Measurements from ENCODE around the gene SLC30A3.

SLC30A3 gene

DNA sequence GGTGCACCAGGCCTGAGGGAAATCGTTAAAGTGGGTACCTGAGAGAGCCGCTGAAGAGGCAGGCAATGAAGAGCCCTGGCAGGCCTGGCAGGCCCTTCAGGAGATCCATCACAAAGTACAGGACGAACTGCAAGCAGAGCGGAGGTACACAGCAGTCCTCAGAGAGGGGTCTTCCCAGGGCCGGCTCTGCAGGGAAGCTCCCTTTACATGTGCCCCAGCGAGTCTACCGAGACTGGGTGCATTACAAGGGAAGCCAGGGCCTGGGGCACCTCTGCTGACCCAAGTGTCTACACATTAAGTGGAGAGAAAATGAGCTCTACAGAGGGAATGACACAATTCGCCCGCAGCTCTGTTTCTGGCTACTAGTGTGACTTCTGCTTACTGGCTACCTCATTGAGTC, 59.1 kb downstream of the SLC30A3 start:
- H2AFZ ChIP-seq (ENCODE audit: low read length) = no peak overlapping the region
- no peak overlapping the region for H3K4me2 ChIP-seq (ENCODE audit: low read depth, low read length)
- no peaks in the 10 kb centered on the region for H3K9me2 ChIP-seq (replicated peaks; ENCODE audit: insufficient read depth, low read length)
- H3K4me1 ChIP-seq (ENCODE audit: low read length) = peaks cover 12% of the 10 kb centered on the region
- H3K36me3 ChIP-seq (replicated peaks; ENCODE audit: insufficient read depth, low read length) = no peaks in the 10 kb centered on the region; the same call in 1 of the 2 replicates
- no peaks in the 10 kb centered on the region for H3F3A ChIP-seq (ENCODE audit: insufficient read depth, low read length)
- 0 out of 2 replicates have a peak, but pooled peaks cover 3% of the 10 kb centered on the region for H3K79me2 ChIP-seq (ENCODE audit: low read length)
- H3K4me3 ChIP-seq (ENCODE audit: low read length) = no peak overlapping the region
- DNase-seq = no peak
- TF ChIP-seq EZH2phosphoT487 (IDR thresholded peaks at IDR 0.05; ENCODE audit: low read length) (no peak), EZH2 (optimal IDR thresholded peaks at IDR 0.05; ENCODE audit: low read depth, low read length) (no peak)
- TF ChIP-seq, protein P1, sequence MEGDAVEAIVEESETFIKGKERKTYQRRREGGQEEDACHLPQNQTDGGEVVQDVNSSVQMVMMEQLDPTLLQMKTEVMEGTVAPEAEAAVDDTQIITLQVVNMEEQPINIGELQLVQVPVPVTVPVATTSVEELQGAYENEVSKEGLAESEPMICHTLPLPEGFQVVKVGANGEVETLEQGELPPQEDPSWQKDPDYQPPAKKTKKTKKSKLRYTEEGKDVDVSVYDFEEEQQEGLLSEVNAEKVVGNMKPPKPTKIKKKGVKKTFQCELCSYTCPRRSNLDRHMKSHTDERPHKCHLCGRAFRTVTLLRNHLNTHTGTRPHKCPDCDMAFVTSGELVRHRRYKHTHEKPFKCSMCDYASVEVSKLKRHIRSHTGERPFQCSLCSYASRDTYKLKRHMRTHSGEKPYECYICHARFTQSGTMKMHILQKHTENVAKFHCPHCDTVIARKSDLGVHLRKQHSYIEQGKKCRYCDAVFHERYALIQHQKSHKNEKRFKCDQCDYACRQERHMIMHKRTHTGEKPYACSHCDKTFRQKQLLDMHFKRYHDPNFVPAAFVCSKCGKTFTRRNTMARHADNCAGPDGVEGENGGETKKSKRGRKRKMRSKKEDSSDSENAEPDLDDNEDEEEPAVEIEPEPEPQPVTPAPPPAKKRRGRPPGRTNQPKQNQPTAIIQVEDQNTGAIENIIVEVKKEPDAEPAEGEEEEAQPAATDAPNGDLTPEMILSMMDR (IDR thresholded peaks at IDR 0.05; ENCODE audit: low read length) = no peak
- H3K9ac ChIP-seq (ENCODE audit: low read length) = no peak overlapping the region
- no peaks in the 10 kb centered on the region for H3K27me3 ChIP-seq (replicated peaks; ENCODE audit: insufficient read depth, low read length)
- H3K9me3 ChIP-seq (replicated peaks; ENCODE audit: insufficient read depth, low read length) = no peaks in the 10 kb centered on the region
- no peaks in the 10 kb centered on the region for H4K20me1 ChIP-seq (ENCODE audit: insufficient read depth, low read length)
- no peak overlapping the region for H3K27ac ChIP-seq (ENCODE audit: low read length)

Measured in MM.1S (cell line).